Liver (tissue), 9 donors: ENCODE data around the gene IGFL4. TPM values are rescaled to one million over a fixed set of nuclear protein-coding genes. Genes with fewer than 3 reads are reported as not detected.
A peak's percentile ranks its signal among the peaks of the same experiment; 100 is the strongest.

ENCODE experiments used
- DNase-seq: peaks from one replicate; pipeline ENCODE4 v3.0.0-alpha.2; 2017; ENCODE audit warnings: low spot score
- H3K27ac ChIP-seq, 2 donors: one replicate each; pipeline ENCODE4 v1.7.0; 2013; ENCODE audit warnings: inconsistent platforms in 2 of 2, low read length in 2 of 2, control low read depth in 1 of 2, low read depth in 1 of 2, mild to moderate bottlenecking in 1 of 2
- H3K27me3 ChIP-seq, 4 donors: one replicate each; pipeline versions ENCODE4 v1.6.1 to v1.7.0; 2013; ENCODE audit warnings: low read length in 3 of 4, inconsistent platforms in 1 of 4, mild to moderate bottlenecking in 1 of 4, moderate library complexity in 1 of 4; ENCODE audit not compliant: control insufficient read depth in 4 of 4, insufficient read depth in 4 of 4
- H3K36me3 ChIP-seq, 4 donors: one replicate each; pipeline versions ENCODE4 v1.6.1 to v1.7.0; 2013; ENCODE audit warnings: low read length in 3 of 4, mild to moderate bottlenecking in 3 of 4, low read depth in 1 of 4, moderate library complexity in 1 of 4; ENCODE audit not compliant: control insufficient read depth in 4 of 4, insufficient read depth in 3 of 4
- H3K4me1 ChIP-seq, 4 donors: one replicate each; pipeline versions ENCODE4 v1.6.1 to v1.7.0; 2013; ENCODE audit warnings: low read length in 3 of 4, mild to moderate bottlenecking in 3 of 4, moderate library complexity in 1 of 4; ENCODE audit not compliant: control insufficient read depth in 4 of 4, insufficient read depth in 4 of 4
- H3K4me3 ChIP-seq, 3 donors: one replicate each; pipeline versions ENCODE4 v1.6.1 to v1.7.0; 2013; ENCODE audit warnings: low read length in 3 of 3, control low read depth in 1 of 3, low read depth in 1 of 3, mild to moderate bottlenecking in 1 of 3
- H3K9ac ChIP-seq, 2 donors: one replicate each; pipeline ENCODE4 v1.7.0; 2013; ENCODE audit warnings: low read length in 2 of 2, mild to moderate bottlenecking in 2 of 2, moderate library complexity in 2 of 2, control low read depth in 1 of 2, low read depth in 1 of 2
- H3K9me3 ChIP-seq, 4 donors: one replicate each; pipeline versions ENCODE4 v1.6.1 to v1.7.0; 2013; ENCODE audit warnings: low read length in 3 of 4; ENCODE audit not compliant: control insufficient read depth in 4 of 4
- EGR1 ChIP-seq, 2 donors: IDR thresholded peaks; 2 replicates each; pipeline ENCODE4 v1.6.1; 2016 to 2018; ENCODE audit warnings: antibody characterized with exemption in 2 of 2, low read depth in 2 of 2
- FOXA1 ChIP-seq: IDR thresholded peaks from 2 replicates; pipeline ENCODE4 v1.6.1; 2016; ENCODE audit warnings: antibody characterized with exemption
- GABPA ChIP-seq, 2 donors: IDR thresholded peaks in 1 of 2; conservative IDR thresholded peaks in 1 of 2; 2 replicates each; pipeline ENCODE4 v1.6.1; 2016; ENCODE audit warnings: antibody characterized with exemption in 2 of 2, mild to moderate bottlenecking in 1 of 2, moderate library complexity in 1 of 2
- RAD21 ChIP-seq, 2 donors: IDR thresholded peaks; 2 replicates each; pipeline ENCODE4 v1.6.1; 2016; ENCODE audit warnings: antibody characterized with exemption in 2 of 2, mild to moderate bottlenecking in 2 of 2
- RXRA ChIP-seq, 2 donors: IDR thresholded peaks; 2 replicates each; pipeline ENCODE4 v1.6.1; 2017 to 2018; ENCODE audit warnings: antibody characterized with exemption in 2 of 2, mild to moderate bottlenecking in 1 of 2
- WGBS: extraction: QIAGEN DNeasy Blood & Tissue Kit; methylation state at CpG from one replicate; pipeline ENCODE4 v1.1.7; 2013; 5-methylcytosine and 5-hydroxymethylcytosine counted together
- polyA plus RNA-seq, 2 donors: library from polyadenylated mRNA; stranded (reverse) in 1 of 2; unstranded in 1 of 2; fragments of 200-250 nt in 1 of 2; fragments of >200 nt in 1 of 2; fragmentation: Nextera tagmentation in 1 of 2; extraction: Ambion mirVana in 1 of 2; gene quantifications; one replicate each; pipeline versions ENCODE4 v1.2.1 to v1.2.3, GENCODE V29; 2013 to 2015
- total RNA-seq, 2 donors: library from RNA; depleted of rRNA; stranded (reverse); fragments of >200 nt; gene quantifications; one replicate each; pipeline ENCODE4 v1.2.3, GENCODE V29; 2014
- TF ChIP-seq, protein P1 (sequence below): fragments of 150-350 bp; IDR thresholded peaks from 2 replicates; pipeline ENCODE4 v1.5.1; 2017; ENCODE audit warnings: improper control_type of control experiment, low read depth, low read length; ENCODE audit not compliant: missing input control
- TF ChIP-seq, protein P2 (sequence below): IDR thresholded peaks from 2 replicates; pipeline ENCODE4 v1.6.1; 2016; ENCODE audit warnings: antibody characterized with exemption
- donor health status: healthy.
- donor health status: healthy.
- donor health status: healthy.
- donor health status: healthy.
- donor health status: healthy.

Gene IGFL4
- total and polyA plus RNA-seq, 4 donors, result not detected

GRCh38 chr19:46016426-46017094 lies 24.2 kb downstream of the IGFL4 start:
- 2% methylated on average over 48 of the region's 48 CpGs for WGBS
- H3K9ac ChIP-seq, result no peak overlapping the region
- H3K27ac ChIP-seq, result no peak overlapping the region
- DNase-seq, result peak; percentile 88
- H3K4me1 ChIP-seq, result peaks cover 8 to 24% (median 15%) of the 10 kb centered on the region in 4 donors
- peaks cover 0 to 5% (median 0%) of the 10 kb centered on the region in 4 donors for H3K36me3 ChIP-seq
- TF ChIP-seq RAD21 (IDR thresholded peaks at IDR 0.05), result peak; percentile 41 to 66
- TF ChIP-seq, protein P1, sequence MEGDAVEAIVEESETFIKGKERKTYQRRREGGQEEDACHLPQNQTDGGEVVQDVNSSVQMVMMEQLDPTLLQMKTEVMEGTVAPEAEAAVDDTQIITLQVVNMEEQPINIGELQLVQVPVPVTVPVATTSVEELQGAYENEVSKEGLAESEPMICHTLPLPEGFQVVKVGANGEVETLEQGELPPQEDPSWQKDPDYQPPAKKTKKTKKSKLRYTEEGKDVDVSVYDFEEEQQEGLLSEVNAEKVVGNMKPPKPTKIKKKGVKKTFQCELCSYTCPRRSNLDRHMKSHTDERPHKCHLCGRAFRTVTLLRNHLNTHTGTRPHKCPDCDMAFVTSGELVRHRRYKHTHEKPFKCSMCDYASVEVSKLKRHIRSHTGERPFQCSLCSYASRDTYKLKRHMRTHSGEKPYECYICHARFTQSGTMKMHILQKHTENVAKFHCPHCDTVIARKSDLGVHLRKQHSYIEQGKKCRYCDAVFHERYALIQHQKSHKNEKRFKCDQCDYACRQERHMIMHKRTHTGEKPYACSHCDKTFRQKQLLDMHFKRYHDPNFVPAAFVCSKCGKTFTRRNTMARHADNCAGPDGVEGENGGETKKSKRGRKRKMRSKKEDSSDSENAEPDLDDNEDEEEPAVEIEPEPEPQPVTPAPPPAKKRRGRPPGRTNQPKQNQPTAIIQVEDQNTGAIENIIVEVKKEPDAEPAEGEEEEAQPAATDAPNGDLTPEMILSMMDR, result peak; percentile 71
- TF ChIP-seq, protein P2, sequence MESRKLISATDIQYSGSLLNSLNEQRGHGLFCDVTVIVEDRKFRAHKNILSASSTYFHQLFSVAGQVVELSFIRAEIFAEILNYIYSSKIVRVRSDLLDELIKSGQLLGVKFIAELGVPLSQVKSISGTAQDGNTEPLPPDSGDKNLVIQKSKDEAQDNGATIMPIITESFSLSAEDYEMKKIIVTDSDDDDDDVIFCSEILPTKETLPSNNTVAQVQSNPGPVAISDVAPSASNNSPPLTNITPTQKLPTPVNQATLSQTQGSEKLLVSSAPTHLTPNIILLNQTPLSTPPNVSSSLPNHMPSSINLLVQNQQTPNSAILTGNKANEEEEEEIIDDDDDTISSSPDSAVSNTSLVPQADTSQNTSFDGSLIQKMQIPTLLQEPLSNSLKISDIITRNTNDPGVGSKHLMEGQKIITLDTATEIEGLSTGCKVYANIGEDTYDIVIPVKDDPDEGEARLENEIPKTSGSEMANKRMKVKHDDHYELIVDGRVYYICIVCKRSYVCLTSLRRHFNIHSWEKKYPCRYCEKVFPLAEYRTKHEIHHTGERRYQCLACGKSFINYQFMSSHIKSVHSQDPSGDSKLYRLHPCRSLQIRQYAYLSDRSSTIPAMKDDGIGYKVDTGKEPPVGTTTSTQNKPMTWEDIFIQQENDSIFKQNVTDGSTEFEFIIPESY, result no peak
- H3K27me3 ChIP-seq, result no peaks in the 10 kb centered on the region
- no peaks in the 10 kb centered on the region for H3K9me3 ChIP-seq
- H3K4me3 ChIP-seq, result peak overlapping the region; percentile 64 to 67 (median 67)

DNA sequence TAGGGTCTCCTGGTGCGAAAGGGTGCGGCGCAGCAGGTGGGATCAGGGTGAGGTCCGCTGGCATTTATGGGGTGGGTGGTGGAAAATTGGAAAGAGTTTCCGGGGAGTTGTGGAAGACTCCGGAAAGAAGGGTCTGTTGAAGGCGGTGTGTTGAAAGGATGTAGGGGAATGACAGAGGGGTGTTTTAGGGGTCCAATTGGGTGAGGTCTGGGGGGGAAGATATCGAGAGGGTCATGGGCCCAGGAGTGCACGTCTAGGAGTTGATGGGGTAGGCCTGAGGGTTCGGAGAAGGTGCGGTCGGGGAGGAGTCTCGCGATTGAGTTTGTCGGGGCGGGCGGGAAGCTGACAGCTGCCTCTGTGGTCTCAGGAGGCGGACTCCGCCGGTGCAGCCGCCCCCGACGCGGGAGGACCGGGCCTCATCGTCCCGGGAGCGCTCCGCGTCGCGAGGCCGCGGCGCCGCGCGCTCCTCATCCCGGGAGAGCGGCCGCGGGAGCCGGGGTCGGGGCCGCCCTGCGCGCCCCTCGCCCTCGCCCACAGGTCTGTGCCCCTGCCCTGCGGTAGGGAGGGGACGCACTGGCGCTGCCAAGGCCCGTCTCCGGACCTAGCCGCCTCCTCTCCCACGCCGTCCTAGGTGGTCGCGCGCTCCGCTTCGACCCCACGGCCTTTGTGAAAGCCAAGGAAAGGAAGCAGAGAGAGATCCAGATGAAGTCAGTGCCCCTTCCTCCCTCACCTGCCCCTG lies 24.9 kb downstream of the IGFL4 start:
- Histone ChIP-seq H3K4me1 (peaks cover 8 to 24% (median 15%) of the 10 kb centered on the region in 4 donors), H3K27me3 (no peaks in the 10 kb centered on the region), H3K36me3 (peaks cover 0 to 5% (median 0%) of the 10 kb centered on the region in 4 donors), H3K27ac (no peak overlapping the region), H3K9me3 (no peaks in the 10 kb centered on the region), H3K4me3 (peak overlapping the region; percentile 64 to 67 (median 67)), H3K9ac (no peak overlapping the region)
- DNase-seq, result no peak
- WGBS, result 11% methylated on average over 63 of the region's 63 CpGs
- TF ChIP-seq, protein P2, result no peak
- TF ChIP-seq RXRA (IDR thresholded peaks at IDR 0.05) (no peak), GABPA (IDR thresholded peaks at IDR 0.05 in 1 of 2, conservative IDR thresholded peaks at IDR 0.05 in 1 of 2) (no peak), RAD21 (IDR thresholded peaks at IDR 0.05) (no peak), EGR1 (IDR thresholded peaks at IDR 0.05; ENCODE audit: low read depth in 2 of 2) (no peak), FOXA1 (no peak)
